Hematopoietic multipotent progenitor cell (in vitro differentiated cells): ENCODE results near the gene ANTXR1. TPM values are rescaled to one million over a fixed set of nuclear protein-coding genes. Genes with fewer than 3 reads are reported as not detected.

Source experiments
- DNase-seq, 3 donors: peaks; one replicate each; pipeline ENCODE4 v3.0.0-alpha.2; 2011 to 2015; ENCODE audit warnings: low read depth in 2 of 3, low spot score in 2 of 3
- total RNA-seq: library from RNA; depleted of rRNA; stranded (reverse); fragments of >200 nt; gene quantifications from one replicate; pipeline ENCODE4 v1.2.3, GENCODE V29; 2012

The ANTXR1 gene
- total RNA-seq, 1 donor: under 0.01 TPM

- no peak for DNase-seq
Measured at GRCh38 chr2:69126341-69126740, 113.4 kb downstream of the ANTXR1 start.

- no peak for DNase-seq
Measured at GRCh38 chr2:69131452-69131851, 118.5 kb downstream of the ANTXR1 start.

- DNase-seq: no peak
Measured at GRCh38 chr2:69131983-69132675, 119.2 kb downstream of the ANTXR1 start.

- no peak for DNase-seq
Measured at GRCh38 chr2:69132960-69133590, 120.1 kb downstream of the ANTXR1 start.

- DNase-seq: no peak
Measured at GRCh38 chr2:69133898-69134297, 120.9 kb downstream of the ANTXR1 start.

- DNase-seq: no peak
Measured at GRCh38 chr2:69134306-69134945, 121.4 kb downstream of the ANTXR1 start.

GRCh38 chr2:69138247-69138772 is 125.3 kb downstream of the ANTXR1 start:
- DNase-seq: no peak

GRCh38 chr2:69138793-69139459 is 125.9 kb downstream of the ANTXR1 start:
- DNase-seq: no peak

- no peak for DNase-seq
Measured at GRCh38 chr2:69139778-69140670, 127.0 kb downstream of the ANTXR1 start.

GRCh38 chr2:69141061-69141460 is 128.1 kb downstream of the ANTXR1 start:
- no peak for DNase-seq

GRCh38 chr2:69143748-69144360 is 130.9 kb downstream of the ANTXR1 start:
- DNase-seq: no peak

- no peak for DNase-seq
Measured at GRCh38 chr2:69145204-69145603, 132.2 kb downstream of the ANTXR1 start.

- no peak for DNase-seq
Measured at GRCh38 chr2:69147841-69148533, 135.0 kb downstream of the ANTXR1 start.

- no peak for DNase-seq
Measured at GRCh38 chr2:69149631-69150215, 136.7 kb downstream of the ANTXR1 start.

GRCh38 chr2:69151931-69152330 is 139.0 kb downstream of the ANTXR1 start:
- no peak for DNase-seq

- DNase-seq: no peak
Measured at GRCh38 chr2:69152847-69153583, 140.0 kb downstream of the ANTXR1 start.

GRCh38 chr2:69154106-69154505 is 141.1 kb downstream of the ANTXR1 start:
- DNase-seq: no peak

GRCh38 chr2:69156624-69157023 is 143.6 kb downstream of the ANTXR1 start:
- DNase-seq: no peak
